Caco-2 (cell line): ENCODE data around the gene NIM1K. TPM values are rescaled to one million over a fixed set of nuclear protein-coding genes. Genes with fewer than 3 reads are reported as not detected.

Experiments
- BruUV-seq: library from RNA; stranded (reverse); fragments of 400-500 nt; replicated peaks from 2 replicates; lab custom pipeline; 2021; lab: Mats Ljungman, UMichigan
- CTCF ChIA-PET: fragments of 300-600 bp; sonication (Branson Sonifier 250); formaldehyde crosslinking; loops from one replicate; lab custom pipeline; 2022; ENCODE audit warnings: antibody characterized with exemption; lab: Charles Lee
- POLR2A ChIA-PET: fragments of 300-600 bp; sonication (Branson Sonifier 250); formaldehyde crosslinking; loops from one replicate; lab custom pipeline; 2022; ENCODE audit warnings: antibody characterized with exemption; lab: Charles Lee
- DNase-seq, 2 experiments: peaks; one replicate each; pipeline versions ENCODE4 v3.0.0 to v3.0.0-alpha.2; 2020 to 2022
- H3K27me3 ChIP-seq: replicated peaks from 2 replicates; pipeline ENCODE4 v1.6.0; 2011; ENCODE audit warnings: low read length; ENCODE audit not compliant: control insufficient read depth, insufficient read depth
- H3K36me3 ChIP-seq: 2 replicates; pipeline ENCODE4 v1.5.1; 2011; ENCODE audit warnings: low read length; ENCODE audit not compliant: control insufficient read depth, insufficient read depth
- H3K4me1 ChIP-seq: fragments of 250-450 bp; sonication (Bioruptor Pico); 2 replicates; pipeline ENCODE4 v1.5.1; 2020; ENCODE audit warnings: mild to moderate bottlenecking
- H3K4me3 ChIP-seq: 2 replicates; pipeline ENCODE4 v1.5.1; 2011; ENCODE audit warnings: low read depth, mild to moderate bottlenecking, control low read depth, low read length
- H3K9me3 ChIP-seq: fragments of 250-450 bp; sonication (Bioruptor Pico); 2 replicates; pipeline ENCODE4 v1.5.1; 2020; ENCODE audit warnings: mild to moderate bottlenecking, moderate library complexity
- H3K27ac Mint-ChIP-seq: one replicate; pipeline ENCODE4 v1.8.0; 2022; ENCODE audit warnings: mixed read lengths; ENCODE audit not compliant: unreplicated experiment
- H3K27me3 Mint-ChIP-seq: one replicate; pipeline ENCODE4 v1.8.0; 2022; ENCODE audit warnings: mixed read lengths; ENCODE audit not compliant: insufficient read depth, unreplicated experiment
- H3K36me3 Mint-ChIP-seq: one replicate; pipeline ENCODE4 v1.8.0; 2022; ENCODE audit warnings: mild to moderate bottlenecking, mixed read lengths; ENCODE audit not compliant: insufficient read depth, unreplicated experiment
- H3K4me1 Mint-ChIP-seq: one replicate; pipeline ENCODE4 v1.8.0; 2022; ENCODE audit warnings: low read depth, mixed read lengths; ENCODE audit not compliant: unreplicated experiment
- H3K4me3 Mint-ChIP-seq: one replicate; pipeline ENCODE4 v1.8.0; 2022; ENCODE audit warnings: mild to moderate bottlenecking, moderate library complexity, mixed read lengths; ENCODE audit not compliant: unreplicated experiment
- H3K9me3 Mint-ChIP-seq: one replicate; pipeline ENCODE4 v1.8.0; 2022; ENCODE audit warnings: mixed read lengths; ENCODE audit not compliant: unreplicated experiment
- intact Hi-C: fragments of 100-400 bp; cut with micrococcal nuclease; formaldehyde crosslinking; loops from one replicate; pipeline ENCODE4 v1.10.0; 2022; ENCODE audit not compliant: unreplicated experiment
- total RNA-seq: library from RNA; stranded (reverse); gene quantifications from 2 replicates; pipeline ENCODE4 v1.2.3, GENCODE V29; 2022
- TF ChIP-seq, protein P1 (sequence below), 2 experiments: fragments of 200-600 bp in 1 of 2; IDR thresholded peaks; 1 replicate in 1 of 2; 2 replicates in 1 of 2; pipeline versions ENCODE4 v1.5.1 to v1.8.0; 2011 to 2022; ENCODE audit warnings: antibody characterized with exemption in 1 of 2, control low read depth in 1 of 2, inconsistent platforms in 1 of 2, low read depth in 1 of 2, low read length in 1 of 2, mild to moderate bottlenecking in 1 of 2, moderate library complexity in 1 of 2; ENCODE audit not compliant: insufficient read depth in 1 of 2, severe bottlenecking in 1 of 2, unreplicated experiment in 1 of 2

Gene NIM1K
- total RNA-seq, 1 experiment from 2014 or later = not detected

DNA sequence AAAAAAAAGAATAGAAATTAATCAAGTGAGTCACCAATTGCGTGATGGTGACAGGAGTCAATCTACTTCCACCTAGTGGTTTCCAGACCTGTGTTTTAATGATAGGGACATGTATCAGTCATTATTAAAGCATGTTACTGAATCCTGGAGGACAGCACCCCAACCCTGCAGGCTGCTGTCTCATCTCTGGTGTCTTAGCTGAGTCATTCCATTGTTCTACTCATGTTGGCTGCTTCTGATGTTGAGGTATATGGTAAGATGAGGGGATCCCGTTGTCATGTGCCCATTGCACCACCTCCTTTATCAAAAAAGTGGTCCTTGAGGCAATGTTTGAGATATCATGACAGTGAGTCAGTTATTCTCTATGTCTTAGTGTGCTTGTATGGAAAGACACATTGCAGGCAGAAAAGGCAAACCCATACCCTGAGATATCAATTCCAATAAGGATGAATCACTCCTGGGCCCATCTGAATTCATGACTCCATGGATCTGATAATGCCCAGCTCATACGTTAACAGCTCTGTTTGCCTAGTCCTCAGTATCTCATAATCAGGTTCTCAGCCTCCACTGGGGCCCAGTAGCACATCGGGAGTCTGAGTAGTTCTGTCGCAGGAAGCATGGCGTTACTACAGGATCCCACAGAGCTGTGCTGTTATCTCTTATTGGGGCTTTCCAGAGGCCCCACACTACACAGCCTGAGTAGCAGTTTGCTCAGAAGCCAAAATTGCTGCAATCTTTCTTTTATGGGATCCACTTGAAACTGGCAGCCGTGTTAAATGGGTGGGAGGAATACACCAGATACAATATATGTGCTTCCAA is 90.0 kb downstream of the NIM1K start:
- no TSS peak for BruUV-seq
- no peaks in the 10 kb centered on the region for H3K27me3 ChIP-seq
- Mint-ChIP-seq H3K4me3 (no peak overlapping the region), H3K27ac (no peak overlapping the region), H3K4me1 (peaks cover 6% of the 10 kb centered on the region), H3K27me3 (no peaks in the 10 kb centered on the region), H3K9me3 (no peaks in the 10 kb centered on the region), H3K36me3 (peaks cover 21% of the 10 kb centered on the region)
- no peaks in the 10 kb centered on the region for H3K4me1 ChIP-seq
- TF ChIP-seq, protein P1, sequence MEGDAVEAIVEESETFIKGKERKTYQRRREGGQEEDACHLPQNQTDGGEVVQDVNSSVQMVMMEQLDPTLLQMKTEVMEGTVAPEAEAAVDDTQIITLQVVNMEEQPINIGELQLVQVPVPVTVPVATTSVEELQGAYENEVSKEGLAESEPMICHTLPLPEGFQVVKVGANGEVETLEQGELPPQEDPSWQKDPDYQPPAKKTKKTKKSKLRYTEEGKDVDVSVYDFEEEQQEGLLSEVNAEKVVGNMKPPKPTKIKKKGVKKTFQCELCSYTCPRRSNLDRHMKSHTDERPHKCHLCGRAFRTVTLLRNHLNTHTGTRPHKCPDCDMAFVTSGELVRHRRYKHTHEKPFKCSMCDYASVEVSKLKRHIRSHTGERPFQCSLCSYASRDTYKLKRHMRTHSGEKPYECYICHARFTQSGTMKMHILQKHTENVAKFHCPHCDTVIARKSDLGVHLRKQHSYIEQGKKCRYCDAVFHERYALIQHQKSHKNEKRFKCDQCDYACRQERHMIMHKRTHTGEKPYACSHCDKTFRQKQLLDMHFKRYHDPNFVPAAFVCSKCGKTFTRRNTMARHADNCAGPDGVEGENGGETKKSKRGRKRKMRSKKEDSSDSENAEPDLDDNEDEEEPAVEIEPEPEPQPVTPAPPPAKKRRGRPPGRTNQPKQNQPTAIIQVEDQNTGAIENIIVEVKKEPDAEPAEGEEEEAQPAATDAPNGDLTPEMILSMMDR (IDR thresholded peaks at IDR 0.05; ENCODE audit: insufficient read depth in 1 of 2, low read depth in 1 of 2, low read length in 1 of 2, severe bottlenecking in 1 of 2, unreplicated experiment in 1 of 2) = no peak
- CTCF ChIA-PET = no interaction called here
- H3K36me3 ChIP-seq = no peaks in the 10 kb centered on the region
- H3K9me3 ChIP-seq = no peaks in the 10 kb centered on the region
- H3K4me3 ChIP-seq = no peak overlapping the region
- DNase-seq = no peak
- intact Hi-C loops = no loop called here
- POLR2A ChIA-PET = interaction anchor here (0.5 kb wide), 1 partner anchor 18 kb away, joined by 3 read pairs; no protein-coding TSS in a partner anchor

DNA sequence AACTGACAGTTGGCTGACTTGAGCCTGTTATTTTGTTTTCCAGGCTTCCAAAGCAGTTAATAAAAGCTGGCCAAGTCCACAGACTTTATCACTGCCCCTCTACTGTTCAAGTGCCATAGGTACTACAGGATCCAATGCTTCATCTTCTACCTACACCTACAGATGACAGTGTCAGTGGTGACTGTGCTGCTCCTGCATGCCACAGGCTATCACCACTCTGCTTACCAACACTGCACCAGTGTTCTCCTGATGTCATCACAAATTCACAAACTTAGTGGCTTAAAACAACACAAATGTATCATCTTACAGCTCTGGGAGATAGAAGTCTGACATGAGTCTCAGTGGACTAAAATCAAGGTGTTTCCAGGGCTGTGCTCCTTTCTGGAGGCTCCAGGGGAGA is 94.6 kb downstream of the NIM1K start:
- Mint-ChIP-seq H3K4me1 (peaks cover 6% of the 10 kb centered on the region), H3K27me3 (no peaks in the 10 kb centered on the region), H3K9me3 (no peaks in the 10 kb centered on the region), H3K36me3 (peaks cover 61% of the 10 kb centered on the region), H3K4me3 (no peak overlapping the region), H3K27ac (no peak overlapping the region)
- peaks cover 6% of the 10 kb centered on the region for H3K4me1 ChIP-seq
- no peak overlapping the region for H3K4me3 ChIP-seq
- no peak for DNase-seq
- H3K36me3 ChIP-seq = peaks cover 3% of the 10 kb centered on the region
- no peaks in the 10 kb centered on the region for H3K27me3 ChIP-seq
- no TSS peak for BruUV-seq
- TF ChIP-seq, protein P1 (IDR thresholded peaks at IDR 0.05; ENCODE audit: insufficient read depth in 1 of 2, low read depth in 1 of 2, low read length in 1 of 2, severe bottlenecking in 1 of 2, unreplicated experiment in 1 of 2) = no peak
- ChIA-PET POLR2A (no interaction called here), CTCF (no interaction called here)
- intact Hi-C loops = no loop called here
- no peaks in the 10 kb centered on the region for H3K9me3 ChIP-seq

DNA sequence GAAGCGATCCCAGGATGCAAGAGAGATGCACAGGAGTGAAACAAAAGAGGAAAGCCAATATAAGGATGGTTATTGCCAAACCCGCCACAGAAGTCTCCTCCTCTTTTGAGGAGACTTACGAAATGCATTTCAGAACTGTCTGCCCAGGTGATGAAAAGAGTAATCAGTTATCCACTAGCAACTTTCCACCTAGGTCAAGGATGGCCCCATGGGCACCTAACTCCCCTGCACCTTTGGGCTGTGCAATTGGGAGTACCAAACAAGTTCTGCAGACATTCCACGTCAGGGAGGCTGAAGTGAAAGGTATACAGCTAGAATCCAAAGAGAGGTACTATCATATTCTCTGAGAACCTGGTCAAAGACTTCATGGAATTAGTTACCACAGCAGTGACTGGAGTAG is 95.5 kb downstream of the NIM1K start:
- intact Hi-C loops = no loop called here
- no peak overlapping the region for H3K27ac Mint-ChIP-seq
- no peak for DNase-seq
- CTCF ChIA-PET = no interaction called here
- Histone ChIP-seq H3K4me1 (peaks cover 6% of the 10 kb centered on the region), H3K27me3 (no peaks in the 10 kb centered on the region), H3K4me3 (no peak overlapping the region), H3K9me3 (no peaks in the 10 kb centered on the region), H3K36me3 (peaks cover 3% of the 10 kb centered on the region)
- TF ChIP-seq, protein P1 (IDR thresholded peaks at IDR 0.05; ENCODE audit: insufficient read depth in 1 of 2, low read depth in 1 of 2, low read length in 1 of 2, severe bottlenecking in 1 of 2, unreplicated experiment in 1 of 2) = no peak
- POLR2A ChIA-PET = no interaction called here
- no TSS peak for BruUV-seq
- H3K4me3 Mint-ChIP-seq = no peak overlapping the region
- no peaks in the 10 kb centered on the region for H3K27me3 Mint-ChIP-seq
- H3K9me3 Mint-ChIP-seq = no peaks in the 10 kb centered on the region
- H3K4me1 Mint-ChIP-seq = peaks cover 6% of the 10 kb centered on the region
- peaks cover 69% of the 10 kb centered on the region for H3K36me3 Mint-ChIP-seq
